ENCODE data around the gene USP53.
"Not testable (repeated sequence)": the region's sequence is repeated elsewhere in the genome, so short reads cannot be mapped to it uniquely, and the experiment has no call there.

- not testable (repeated sequence) for TF ChIP-seq EZH2phosphoT487 (IDR thresholded peaks at IDR 0.05; ENCODE audit: unreplicated experiment); CTCF (conservative IDR thresholded peaks at IDR 0.05; ENCODE audit: low read depth in 2 of 2); POLR2AphosphoS5 (IDR thresholded peaks at IDR 0.05; ENCODE audit: low read depth); EZH2 (IDR thresholded peaks at IDR 0.05; ENCODE audit: low read depth, unreplicated experiment); NANOG (IDR thresholded peaks at IDR 0.05; ENCODE audit: borderline replicate concordance); ZNF331 (CRISPR knock-in tag; IDR thresholded peaks at IDR 0.05; ENCODE audit: low read depth); ZNF114 (CRISPR knock-in tag; IDR thresholded peaks at IDR 0.05); REST (IDR thresholded peaks at IDR 0.05; ENCODE audit: unreplicated experiment); CREB1 (CRISPR knock-in tag; IDR thresholded peaks at IDR 0.05; ENCODE audit: low read depth)
These were observed 67.4 kb downstream of the USP53 start for GRCh38 chr4:119279945-119280344.

All from GM23338 (cell line).